Ovary (tissue), 3 donors: ENCODE results near the gene ADD2.

Experiments
- POLR2A ChIP-seq: fragments of 450-650 bp; IDR thresholded peaks from one replicate; pipeline ENCODE4 v1.6.1; 2017; ENCODE audit warnings: antibody characterized with exemption, mild to moderate bottlenecking, moderate library complexity
- TF ChIP-seq, protein P1 (sequence below), 3 donors: fragments of 450-650 bp in 2 of 3; fragments of 200-600 bp in 1 of 3; IDR thresholded peaks; one replicate each; pipeline versions ENCODE4 v1.5.1 to v1.8.0; 2016 to 2022; ENCODE audit warnings: antibody characterized with exemption in 3 of 3, mild to moderate bottlenecking in 1 of 3
- donor health status: DM: no; HTN: no; CAD: no.

- TF ChIP-seq, protein P1, sequence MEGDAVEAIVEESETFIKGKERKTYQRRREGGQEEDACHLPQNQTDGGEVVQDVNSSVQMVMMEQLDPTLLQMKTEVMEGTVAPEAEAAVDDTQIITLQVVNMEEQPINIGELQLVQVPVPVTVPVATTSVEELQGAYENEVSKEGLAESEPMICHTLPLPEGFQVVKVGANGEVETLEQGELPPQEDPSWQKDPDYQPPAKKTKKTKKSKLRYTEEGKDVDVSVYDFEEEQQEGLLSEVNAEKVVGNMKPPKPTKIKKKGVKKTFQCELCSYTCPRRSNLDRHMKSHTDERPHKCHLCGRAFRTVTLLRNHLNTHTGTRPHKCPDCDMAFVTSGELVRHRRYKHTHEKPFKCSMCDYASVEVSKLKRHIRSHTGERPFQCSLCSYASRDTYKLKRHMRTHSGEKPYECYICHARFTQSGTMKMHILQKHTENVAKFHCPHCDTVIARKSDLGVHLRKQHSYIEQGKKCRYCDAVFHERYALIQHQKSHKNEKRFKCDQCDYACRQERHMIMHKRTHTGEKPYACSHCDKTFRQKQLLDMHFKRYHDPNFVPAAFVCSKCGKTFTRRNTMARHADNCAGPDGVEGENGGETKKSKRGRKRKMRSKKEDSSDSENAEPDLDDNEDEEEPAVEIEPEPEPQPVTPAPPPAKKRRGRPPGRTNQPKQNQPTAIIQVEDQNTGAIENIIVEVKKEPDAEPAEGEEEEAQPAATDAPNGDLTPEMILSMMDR (IDR thresholded peaks at IDR 0.05) = no peak
- no peak for TF ChIP-seq POLR2A
These were observed 39.8 kb upstream of the ADD2 start for GRCh38 chr2:70807828-70808118.
